Vagina (tissue), 2 donors: ENCODE results near the gene YIPF1. TPM values are rescaled to one million over a fixed set of nuclear protein-coding genes. Genes with fewer than 3 reads are reported as not detected.

Experiments used
- DNase-seq, 2 donors: peaks; one replicate each; pipeline ENCODE4 v3.0.0-alpha.2; 2017; ENCODE audit errors: extremely low spot score in 2 of 2
- H3K27ac ChIP-seq: fragments of 200-600 bp; sonication (generic); one replicate; pipeline ENCODE4 v1.5.1; 2019
- H3K27me3 ChIP-seq: fragments of 200-600 bp; sonication (generic); one replicate; pipeline ENCODE4 v1.5.1; 2019
- H3K36me3 ChIP-seq, 2 donors: fragments of 200-600 bp; sonication (generic); one replicate each; pipeline ENCODE4 v1.5.1; 2017 to 2019
- H3K4me1 ChIP-seq: fragments of 200-600 bp; sonication (generic); one replicate; pipeline ENCODE4 v1.5.1; 2019
- H3K4me3 ChIP-seq, 2 donors: fragments of 200-600 bp; sonication (generic); 1 replicate in 1 of 2; 2 replicates in 1 of 2; pipeline ENCODE4 v1.5.1; 2016 to 2019
- H3K9me3 ChIP-seq: fragments of 200-600 bp; sonication (generic); one replicate; pipeline ENCODE4 v1.5.1; 2019
- CTCF ChIP-seq, 3 experiments: fragments of 450-650 bp in 2 of 3; fragments of 200-600 bp in 1 of 3; sonication (generic) in 1 of 3; IDR thresholded peaks; one replicate each; pipeline ENCODE4 v1.5.1; 2017 to 2019; ENCODE audit warnings: antibody characterized with exemption in 3 of 3, mild to moderate bottlenecking in 2 of 3, moderate library complexity in 2 of 3
- POLR2A ChIP-seq, 2 donors: fragments of 450-650 bp; IDR thresholded peaks; one replicate each; pipeline ENCODE4 v1.6.1; 2017; ENCODE audit warnings: antibody characterized with exemption in 2 of 2, mild to moderate bottlenecking in 2 of 2, moderate library complexity in 2 of 2
- POLR2AphosphoS5 ChIP-seq, 2 donors: sonication (generic); formaldehyde crosslinking; IDR thresholded peaks; one replicate each; pipeline ENCODE4 v1.9.0; 2017; ENCODE audit warnings: antibody characterized with exemption in 2 of 2, mild to moderate bottlenecking in 2 of 2, low read depth in 1 of 2; ENCODE audit not compliant: insufficient read depth in 1 of 2
- intact Hi-C: fragments of 100-400 bp; cut with DNase I; formaldehyde crosslinking; loops from one replicate; pipeline ENCODE4 v1.15.1; 2023
- total RNA-seq: library from RNA; depleted of rRNA; stranded (reverse); fragments of >200 nt; gene quantifications from one replicate; pipeline ENCODE4 v1.2.3, GENCODE V29; 2016

YIPF1 gene
- total RNA-seq: 22.1 TPM

GRCh38 chr1:53889304-53890298 lies at the start of gene YIPF1:
TSS of gene YIPF1 (minus strand) at chr1:53889797. CDS start at chr1:53888937, 860 bp downstream.
- peak in 1 of 2 donors; percentile 92 for DNase-seq
- no peaks in the 10 kb centered on the region for H3K27me3 ChIP-seq
- intact Hi-C loops: loop anchor here (5.0 kb wide), 1 partner anchor 58 kb away; the partner anchor contains the start of genes IFT25 and LRRC42
- peak within 1 kb of the TSS; percentile 58 for H3K27ac ChIP-seq
- H3K36me3 ChIP-seq: peaks cover 0 to 5% of the 10 kb centered on the region in 2 donors
- no peak for TF ChIP-seq POLR2A (IDR thresholded peaks at IDR 0.05)
- TF ChIP-seq POLR2AphosphoS5 (IDR thresholded peaks at IDR 0.05; ENCODE audit: insufficient read depth in 1 of 2, low read depth in 1 of 2): peak; percentile 87 to 91
- no peaks in the 10 kb centered on the region for H3K9me3 ChIP-seq
- peak within 1 kb of the TSS; percentile 91 to 94 for H3K4me3 ChIP-seq
- peaks cover 19% of the 10 kb centered on the region for H3K4me1 ChIP-seq

GRCh38 chr1:53938136-53938830 lies 48.7 kb upstream of the YIPF1 start:
- peaks cover under 1% of the 10 kb centered on the region for H3K4me1 ChIP-seq

GRCh38 chr1:53936430-53936829 lies 46.8 kb upstream of the YIPF1 start:
- H3K36me3 ChIP-seq: peaks cover 0 to 9% of the 10 kb centered on the region in 2 donors
- intact Hi-C loops: loop anchor here (5.0 kb wide), 1 partner anchor 651 kb away; no protein-coding TSS in a partner anchor
- TF ChIP-seq POLR2AphosphoS5 (IDR thresholded peaks at IDR 0.05; ENCODE audit: insufficient read depth in 1 of 2, low read depth in 1 of 2): no peak
- H3K27me3 ChIP-seq: no peaks in the 10 kb centered on the region
- H3K27ac ChIP-seq: no peak overlapping the region
- DNase-seq: no peak
- H3K9me3 ChIP-seq: peaks cover 7% of the 10 kb centered on the region
- no peak overlapping the region for H3K4me3 ChIP-seq
- no peaks in the 10 kb centered on the region for H3K4me1 ChIP-seq

More at GRCh38 chr1:53938136-53938830, 48.7 kb upstream of the YIPF1 start:
- Histone ChIP-seq H3K36me3 (peaks cover 0 to 9% of the 10 kb centered on the region in 2 donors), H3K9me3 (no peaks in the 10 kb centered on the region), H3K27ac (no peak overlapping the region), H3K4me3 (no peak overlapping the region), H3K27me3 (no peaks in the 10 kb centered on the region)
- no peak for DNase-seq
- intact Hi-C loops: loop anchor here (5.0 kb wide), 1 partner anchor 649 kb away; no protein-coding TSS in a partner anchor
- TF ChIP-seq POLR2AphosphoS5 (IDR thresholded peaks at IDR 0.05; ENCODE audit: insufficient read depth in 1 of 2, low read depth in 1 of 2) (no peak), CTCF (IDR thresholded peaks at IDR 0.05) (no peak), POLR2A (IDR thresholded peaks at IDR 0.05) (no peak)

- intact Hi-C loops: no loop called here
- no peak for DNase-seq
- Histone ChIP-seq H3K27ac (no peak overlapping the region), H3K36me3 (peaks cover 0 to 9% of the 10 kb centered on the region in 2 donors), H3K4me3 (no peak overlapping the region), H3K4me1 (no peaks in the 10 kb centered on the region), H3K9me3 (peaks cover 7% of the 10 kb centered on the region), H3K27me3 (no peaks in the 10 kb centered on the region)
- TF ChIP-seq POLR2AphosphoS5 (IDR thresholded peaks at IDR 0.05; ENCODE audit: insufficient read depth in 1 of 2, low read depth in 1 of 2): no peak
- no peak for TF ChIP-seq POLR2A (IDR thresholded peaks at IDR 0.05)
- TF ChIP-seq CTCF (IDR thresholded peaks at IDR 0.05): no peak
Measured at GRCh38 chr1:53934170-53934765, 44.7 kb upstream of the YIPF1 start.

- Histone ChIP-seq H3K4me1 (no peaks in the 10 kb centered on the region), H3K27me3 (no peaks in the 10 kb centered on the region), H3K27ac (no peak overlapping the region), H3K4me3 (no peak overlapping the region), H3K9me3 (peaks cover 7% of the 10 kb centered on the region), H3K36me3 (peaks cover 0 to 12% of the 10 kb centered on the region in 2 donors)
- TF ChIP-seq CTCF (IDR thresholded peaks at IDR 0.05) (no peak), POLR2A (IDR thresholded peaks at IDR 0.05) (no peak), POLR2AphosphoS5 (IDR thresholded peaks at IDR 0.05; ENCODE audit: insufficient read depth in 1 of 2, low read depth in 1 of 2) (no peak)
- intact Hi-C loops: no loop called here
- DNase-seq: no peak
Measured at GRCh38 chr1:53931523-53931922, 41.9 kb upstream of the YIPF1 start.
